GM08714 (cell line): ENCODE results near the gene CSF1.

ENCODE experiments used
- H3K4me3 ChIP-seq: fragments of 200-500 bp; sonication (Bioruptor generic); 2 replicates; pipeline ENCODE4 v1.5.1; 2014; ENCODE audit warnings: mild to moderate bottlenecking, low read length, inconsistent platforms
- ZNF274 ChIP-seq: IDR thresholded peaks from 2 replicates; pipeline ENCODE4 v1.6.1; 2012; ENCODE audit warnings: mild to moderate bottlenecking, low read depth, low read length

Gene CSF1

GRCh38 chr1:109879881-109880525 is 30.6 kb upstream of the CSF1 start:
- no peak overlapping the region for H3K4me3 ChIP-seq
- TF ChIP-seq ZNF274 = no peak

GRCh38 chr1:109880971-109881894 is 29.4 kb upstream of the CSF1 start:
- no peak for TF ChIP-seq ZNF274
- H3K4me3 ChIP-seq = no peak overlapping the region

DNA sequence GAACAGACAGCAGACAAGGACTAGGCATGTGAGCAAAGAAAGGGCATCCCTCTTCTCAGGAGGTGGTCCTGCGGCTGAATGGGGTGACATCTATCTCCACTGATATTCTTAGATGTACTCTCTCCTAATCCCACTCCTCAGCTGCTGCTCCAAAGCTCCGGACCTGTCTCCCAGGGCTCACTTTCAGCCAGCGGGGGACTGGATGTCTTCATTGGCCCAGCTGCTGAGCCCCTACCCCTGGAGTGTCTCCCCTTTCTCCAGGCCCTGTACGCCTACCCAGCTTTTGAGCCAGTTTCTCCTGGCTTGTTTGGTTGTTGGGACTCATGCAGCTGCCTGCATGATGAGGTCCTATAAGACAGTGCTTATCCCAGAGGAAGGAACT is 28.8 kb upstream of the CSF1 start:
- TF ChIP-seq ZNF274 = no peak
- no peak overlapping the region for H3K4me3 ChIP-seq

GRCh38 chr1:109882288-109883245 is 28.1 kb upstream of the CSF1 start:
- no peak overlapping the region for H3K4me3 ChIP-seq
- TF ChIP-seq ZNF274 = no peak

GRCh38 chr1:109883248-109883955 is 27.2 kb upstream of the CSF1 start:
- no peak for TF ChIP-seq ZNF274

DNA sequence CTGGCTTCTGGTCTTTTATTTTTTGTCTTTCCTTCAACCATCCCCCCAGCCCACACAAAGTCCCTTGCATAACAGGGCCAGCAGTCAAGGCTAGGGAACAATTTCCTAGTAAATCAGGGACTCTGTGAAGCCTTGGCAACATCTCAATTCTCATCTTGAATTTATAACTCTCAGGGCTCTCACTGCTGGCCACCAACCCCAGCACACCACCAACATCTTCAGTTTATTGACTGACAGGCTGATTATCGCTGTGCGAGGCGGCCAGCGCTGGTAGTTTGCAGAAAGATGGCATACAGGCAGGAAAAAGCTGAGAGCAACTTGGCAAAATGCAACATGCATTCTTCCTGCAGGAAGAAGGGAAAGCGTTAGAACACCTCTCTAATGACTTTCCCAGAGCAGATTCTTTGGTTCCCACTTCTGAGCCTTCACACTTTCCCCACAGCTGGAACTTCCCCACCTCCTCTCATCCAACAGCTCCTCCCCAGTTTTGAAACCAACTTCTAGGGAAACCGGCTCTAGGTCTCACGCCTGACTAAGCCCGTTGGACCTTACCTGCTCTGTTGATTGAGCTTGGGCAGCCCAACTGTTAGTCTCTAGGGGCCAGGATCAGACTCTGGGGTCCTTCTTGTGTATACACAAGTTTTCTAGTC is 26.3 kb upstream of the CSF1 start:
- H3K4me3 ChIP-seq = no peak overlapping the region
- no peak for TF ChIP-seq ZNF274

More at GRCh38 chr1:109883248-109883955, 27.2 kb upstream of the CSF1 start:
- H3K4me3 ChIP-seq = no peak overlapping the region

- no peak overlapping the region for H3K4me3 ChIP-seq
- TF ChIP-seq ZNF274 = no peak
Observed at GRCh38 chr1:109885589-109885988, 25.1 kb upstream of the CSF1 start.

- H3K4me3 ChIP-seq = no peak overlapping the region
- TF ChIP-seq ZNF274 = no peak
Observed at GRCh38 chr1:109886827-109887226, 23.8 kb upstream of the CSF1 start.

DNA sequence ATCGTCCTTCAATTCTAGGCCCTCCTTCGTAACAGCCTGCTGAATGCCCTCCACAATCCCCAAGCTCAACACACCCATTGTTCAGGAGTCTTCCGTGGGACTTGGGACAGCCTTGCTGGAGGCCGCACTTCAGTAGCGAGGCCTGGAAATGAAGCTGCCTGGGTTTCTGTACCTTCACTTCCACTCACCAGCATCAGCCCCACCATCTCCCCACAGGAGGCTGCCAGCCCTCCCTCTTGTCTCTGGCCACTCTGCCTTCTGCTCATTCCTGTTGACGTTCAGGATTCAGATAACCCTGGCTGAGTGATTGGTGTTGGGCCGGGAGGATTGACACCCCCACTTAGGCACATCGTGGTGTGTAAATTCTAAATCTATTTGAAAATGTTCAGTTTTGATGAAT is 23.4 kb upstream of the CSF1 start:
- H3K4me3 ChIP-seq = no peak overlapping the region
- TF ChIP-seq ZNF274 = no peak

- no peak overlapping the region for H3K4me3 ChIP-seq
- no peak for TF ChIP-seq ZNF274
Observed at GRCh38 chr1:109887884-109888283, 22.8 kb upstream of the CSF1 start.

- no peak overlapping the region for H3K4me3 ChIP-seq
- no peak for TF ChIP-seq ZNF274
Observed at GRCh38 chr1:109889094-109889493, 21.6 kb upstream of the CSF1 start.

- H3K4me3 ChIP-seq = no peak overlapping the region
- TF ChIP-seq ZNF274 = no peak
Observed at GRCh38 chr1:109890115-109890953, 20.3 kb upstream of the CSF1 start.
